Nephron progenitor cell (in vitro differentiated cells): ENCODE data around the gene RIC8A.

Source experiments
- DNase-seq: peaks from one replicate; pipeline ENCODE4 v3.0.0; 2021
- H3K27ac Mint-ChIP-seq: 2 replicates; pipeline ENCODE4 v1.8.0; 2021; ENCODE audit warnings: mild to moderate bottlenecking, moderate library complexity, mixed read lengths
- H3K27me3 Mint-ChIP-seq: 2 replicates; pipeline ENCODE4 v1.8.0; 2021; ENCODE audit warnings: mild to moderate bottlenecking, low read depth, mixed read lengths; ENCODE audit not compliant: poor library complexity
- H3K36me3 Mint-ChIP-seq: 2 replicates; pipeline ENCODE4 v1.8.0; 2021; ENCODE audit warnings: low read depth, mixed read lengths
- H3K4me1 Mint-ChIP-seq: 2 replicates; pipeline ENCODE4 v1.8.0; 2021; ENCODE audit warnings: mixed read lengths
- H3K4me3 Mint-ChIP-seq: 2 replicates; pipeline ENCODE4 v1.8.0; 2021; ENCODE audit warnings: mild to moderate bottlenecking, moderate library complexity, mixed read lengths
- H3K9me3 Mint-ChIP-seq: 2 replicates; pipeline ENCODE4 v1.8.0; 2021; ENCODE audit warnings: mild to moderate bottlenecking, moderate library complexity, mixed read lengths
- CTCF ChIP-seq: fragments of 200-600 bp; sonication (generic); IDR thresholded peaks from 2 replicates; pipeline ENCODE4 v1.5.0; 2021; ENCODE audit warnings: antibody characterized with exemption

The RIC8A gene

GRCh38 chr11:211295-211694 is 3.8 kb downstream of the RIC8A start:
- Mint-ChIP-seq H3K9me3 (no peaks in the 10 kb centered on the region), H3K4me3 (peak overlapping the region; percentile 40), H3K27me3 (no peaks in the 10 kb centered on the region), H3K36me3 (peaks cover 23% of the 10 kb centered on the region), H3K4me1 (peaks cover 22% of the 10 kb centered on the region), H3K27ac (peak overlapping the region; percentile 66)
- no peak for DNase-seq
- TF ChIP-seq CTCF, result no peak

- no peaks in the 10 kb centered on the region for H3K27me3 Mint-ChIP-seq
- DNase-seq, result no peak
- no peak overlapping the region for H3K27ac Mint-ChIP-seq
- no peak for TF ChIP-seq CTCF
- no peaks in the 10 kb centered on the region for H3K9me3 Mint-ChIP-seq
- peaks cover 23% of the 10 kb centered on the region for H3K36me3 Mint-ChIP-seq
- peaks cover 18% of the 10 kb centered on the region for H3K4me1 Mint-ChIP-seq
- no peak overlapping the region for H3K4me3 Mint-ChIP-seq
These were observed 4.2 kb downstream of the RIC8A start for GRCh38 chr11:211741-212140.

GRCh38 chr11:212150-213100 is 4.9 kb downstream of the RIC8A start:
- H3K36me3 Mint-ChIP-seq, result peaks cover 23% of the 10 kb centered on the region
- no peak for DNase-seq
- no peak for TF ChIP-seq CTCF
- H3K4me3 Mint-ChIP-seq, result no peak overlapping the region
- H3K4me1 Mint-ChIP-seq, result peaks cover 18% of the 10 kb centered on the region
- no peaks in the 10 kb centered on the region for H3K9me3 Mint-ChIP-seq
- H3K27me3 Mint-ChIP-seq, result no peaks in the 10 kb centered on the region
- H3K27ac Mint-ChIP-seq, result no peak overlapping the region

GRCh38 chr11:213111-213510 is 5.6 kb downstream of the RIC8A start:
- Mint-ChIP-seq H3K27ac (no peak overlapping the region), H3K9me3 (no peaks in the 10 kb centered on the region), H3K4me1 (peaks cover 18% of the 10 kb centered on the region), H3K27me3 (no peaks in the 10 kb centered on the region), H3K4me3 (no peak overlapping the region), H3K36me3 (peaks cover 23% of the 10 kb centered on the region)
- no peak for DNase-seq
- TF ChIP-seq CTCF, result no peak

- peak overlapping the region; percentile 71 for H3K27ac Mint-ChIP-seq
- TF ChIP-seq CTCF, result no peak
- H3K4me1 Mint-ChIP-seq, result peaks cover 16% of the 10 kb centered on the region
- H3K4me3 Mint-ChIP-seq, result no peak overlapping the region
- H3K9me3 Mint-ChIP-seq, result no peaks in the 10 kb centered on the region
- DNase-seq, result no peak
- H3K36me3 Mint-ChIP-seq, result peaks cover 23% of the 10 kb centered on the region
- H3K27me3 Mint-ChIP-seq, result no peaks in the 10 kb centered on the region
These were observed 6.6 kb downstream of the RIC8A start for GRCh38 chr11:214083-214482.
